NCI-H146 treated with DMSO at 0.1 percent for 48 hours (cell line): ENCODE data around the gene SCRN1.
A peak's percentile ranks its signal among the peaks of the same experiment; 100 is the strongest.
"Not testable (repeated sequence)": the region's sequence is repeated elsewhere in the genome, so short reads cannot be mapped to it uniquely, and the experiment has no call there.

Experiments used
- DNase-seq: peaks from one replicate; lab custom pipeline; 2025; ENCODE audit not compliant: unreplicated experiment; lab: John Stamatoyannopoulos, UW

The SCRN1 gene

DNA sequence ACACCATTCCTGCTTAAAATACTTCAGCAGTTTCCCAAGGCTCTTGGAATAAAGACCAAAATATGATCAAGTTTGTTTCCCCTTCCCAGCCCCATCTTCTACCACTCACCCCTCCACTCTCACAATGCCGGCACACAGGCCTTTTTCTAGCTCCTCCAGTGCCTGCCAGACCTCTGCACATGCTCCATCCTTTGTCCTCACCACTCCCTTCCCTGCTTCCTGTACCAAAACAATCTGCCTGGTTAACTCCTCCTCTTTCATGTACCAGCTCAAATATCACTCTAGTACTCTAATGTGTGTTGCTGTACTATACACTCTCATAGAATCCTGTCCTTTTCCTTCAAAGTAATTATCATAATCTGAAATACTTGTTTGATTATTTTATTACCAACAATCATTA is 19.4 kb downstream of the SCRN1 start:
- DNase-seq: no peak

- no peak for DNase-seq
These were observed 19.9 kb downstream of the SCRN1 start for GRCh38 chr7:29969738-29970137.

DNA sequence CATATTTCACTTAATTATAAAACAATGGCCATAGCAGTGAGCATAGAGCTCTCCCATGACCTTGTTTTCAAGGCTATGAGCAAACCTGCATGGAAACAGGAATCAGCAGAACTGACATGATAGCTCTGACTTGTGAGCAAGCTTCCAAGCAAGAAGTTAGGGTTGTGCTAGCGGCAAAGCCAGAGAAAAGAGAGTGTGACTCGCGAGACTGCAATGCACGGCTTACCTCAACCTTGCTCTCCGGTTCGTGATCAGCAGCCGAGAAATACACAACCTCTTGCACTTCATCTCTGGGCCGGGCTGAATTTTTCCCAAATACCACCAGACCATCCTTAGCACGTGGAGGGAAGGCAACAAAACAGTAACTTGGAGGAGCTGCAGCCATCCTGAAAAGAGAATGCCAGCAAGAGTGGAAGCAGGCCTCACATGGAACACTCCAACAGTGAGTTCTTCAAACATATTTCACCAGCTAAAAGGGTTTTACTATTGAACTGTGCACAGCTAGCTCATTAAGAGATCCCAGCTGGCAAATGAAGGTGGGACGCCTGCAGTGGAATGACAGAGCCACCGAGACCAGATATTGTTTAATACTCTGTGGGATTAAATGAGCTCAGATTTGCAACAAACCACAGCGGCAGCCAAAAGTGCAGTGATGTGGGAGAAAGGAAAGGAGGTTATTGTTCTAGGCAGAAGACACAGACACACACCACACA is 20.8 kb downstream of the SCRN1 start:
- no peak for DNase-seq

DNA sequence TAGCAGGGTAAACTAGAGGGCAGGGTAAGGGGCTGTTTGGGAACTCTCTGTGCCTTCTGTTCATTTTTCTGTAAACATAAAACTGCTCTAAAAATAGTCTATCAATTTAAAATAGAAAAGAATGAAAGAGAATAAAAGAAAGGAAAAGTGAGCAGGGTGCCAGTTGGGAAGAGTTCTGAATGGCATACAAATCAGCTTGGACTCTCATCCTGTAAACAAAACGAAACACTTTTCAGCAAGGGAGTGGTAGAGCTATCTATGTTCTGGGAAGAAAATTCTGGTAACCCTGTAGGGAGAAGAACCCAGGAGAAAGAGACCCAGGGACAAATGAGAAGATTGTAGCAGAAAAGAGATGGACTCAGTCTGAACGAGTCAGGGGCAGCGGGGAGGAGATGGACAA is 24.6 kb downstream of the SCRN1 start:
- no peak for DNase-seq

GRCh38 chr7:29962035-29962434 is 27.6 kb downstream of the SCRN1 start:
- no peak for DNase-seq

DNA sequence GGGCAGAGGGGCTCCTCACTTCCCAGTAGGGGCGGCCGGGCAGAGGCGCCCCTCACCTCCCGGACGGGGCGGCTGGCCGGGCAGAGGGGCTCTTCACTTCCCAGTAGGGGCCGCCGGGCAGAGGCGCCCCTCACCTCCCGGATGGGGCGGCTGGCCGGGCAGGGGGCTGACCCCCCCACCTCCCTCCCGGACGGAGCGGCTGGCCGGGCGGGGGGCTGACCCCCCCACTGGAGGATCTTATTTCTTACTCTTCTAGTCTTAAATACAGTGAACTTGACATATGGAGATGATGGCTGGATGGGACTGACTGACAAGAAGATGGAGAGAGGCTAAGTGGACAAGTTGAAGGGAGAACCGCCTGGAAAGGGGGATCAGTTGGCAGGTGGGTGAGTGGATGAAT is 28.0 kb downstream of the SCRN1 start:
- not testable (repeated sequence) for DNase-seq

DNA sequence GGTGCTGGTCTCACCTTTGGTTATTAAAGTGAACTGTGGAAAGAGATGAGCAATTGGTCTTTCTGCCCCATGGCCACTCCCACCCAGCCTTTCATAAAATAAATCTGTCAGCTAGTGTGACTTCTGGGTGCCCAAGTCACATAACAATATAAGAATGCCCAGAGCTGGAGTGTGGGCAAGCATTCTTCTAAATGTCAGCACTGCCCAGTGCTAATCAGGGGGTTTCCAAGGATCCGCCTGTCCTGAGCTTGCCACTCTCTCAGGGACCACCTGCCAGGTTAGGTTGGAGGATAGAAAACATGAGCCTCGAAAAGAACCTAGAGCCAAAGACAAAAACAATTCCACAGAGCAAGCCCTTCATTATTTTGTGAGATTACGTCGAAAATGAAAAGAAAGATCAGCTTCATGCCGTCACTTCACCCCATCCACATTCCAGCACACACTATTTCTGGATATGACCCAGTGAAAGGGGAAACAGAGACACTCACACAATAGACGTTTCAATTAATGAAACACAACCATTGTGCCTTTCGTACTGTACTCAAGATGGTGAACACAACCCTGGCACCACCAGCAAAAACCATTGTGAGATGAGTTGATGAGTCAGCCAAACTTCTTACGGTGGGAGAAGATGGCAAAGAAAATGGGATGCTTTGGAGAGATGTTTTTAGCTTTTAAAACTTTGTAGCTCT is 30.8 kb downstream of the SCRN1 start:
- DNase-seq: no peak

DNA sequence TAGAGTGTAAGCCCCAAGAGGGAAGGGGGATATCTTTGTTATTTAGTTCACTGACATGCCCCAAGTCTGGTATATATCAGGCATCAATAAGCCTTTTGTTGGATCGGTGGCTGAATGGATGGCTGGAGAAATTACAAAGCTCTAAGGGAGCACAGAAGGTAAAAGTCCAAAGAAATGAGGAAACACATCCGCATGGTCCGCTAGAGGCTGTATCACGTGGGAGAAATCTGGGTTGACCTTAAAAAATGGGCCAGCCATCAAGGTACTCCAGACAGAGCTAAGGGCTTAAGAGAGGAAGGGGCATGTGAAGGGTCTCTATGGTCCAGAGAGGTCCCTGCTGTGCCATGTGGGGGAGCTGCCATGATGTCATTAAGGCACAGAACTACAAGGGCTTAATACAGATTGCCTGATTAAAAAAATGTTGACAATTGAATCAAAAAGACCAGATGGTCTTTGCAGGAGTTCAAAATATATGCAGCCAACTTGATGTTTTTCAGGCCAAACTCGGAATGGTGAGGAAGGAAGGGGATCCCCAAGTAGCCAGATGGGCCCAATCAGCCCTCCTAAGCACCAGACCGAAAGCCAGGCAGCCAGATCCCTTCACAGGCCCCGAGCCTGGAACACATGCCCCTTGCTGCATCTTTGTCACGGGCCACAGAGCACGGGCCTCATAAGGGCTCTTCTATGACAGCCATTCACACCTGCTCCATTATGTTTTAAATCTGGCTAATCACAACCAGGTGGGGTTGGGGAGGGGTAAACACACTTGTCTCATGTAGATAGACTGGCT is 31.9 kb downstream of the SCRN1 start:
- peak; percentile 49 for DNase-seq

DNA sequence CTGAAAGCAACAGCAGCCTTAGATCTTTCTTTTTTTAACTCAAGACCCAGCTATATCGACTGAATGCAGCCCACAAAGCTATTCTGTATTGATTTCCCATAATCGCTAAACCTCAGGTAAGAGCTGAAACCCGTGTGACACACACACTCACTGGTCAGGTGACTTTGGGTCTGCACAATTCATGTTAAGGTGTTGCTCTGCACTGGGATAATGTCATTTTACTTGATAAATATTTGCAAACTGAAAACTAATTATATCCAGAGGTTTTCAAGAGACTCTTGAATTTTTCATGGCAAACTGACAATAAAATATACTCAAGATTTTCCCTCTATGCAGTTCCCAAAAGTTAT is 33.1 kb downstream of the SCRN1 start:
- DNase-seq: no peak

DNA sequence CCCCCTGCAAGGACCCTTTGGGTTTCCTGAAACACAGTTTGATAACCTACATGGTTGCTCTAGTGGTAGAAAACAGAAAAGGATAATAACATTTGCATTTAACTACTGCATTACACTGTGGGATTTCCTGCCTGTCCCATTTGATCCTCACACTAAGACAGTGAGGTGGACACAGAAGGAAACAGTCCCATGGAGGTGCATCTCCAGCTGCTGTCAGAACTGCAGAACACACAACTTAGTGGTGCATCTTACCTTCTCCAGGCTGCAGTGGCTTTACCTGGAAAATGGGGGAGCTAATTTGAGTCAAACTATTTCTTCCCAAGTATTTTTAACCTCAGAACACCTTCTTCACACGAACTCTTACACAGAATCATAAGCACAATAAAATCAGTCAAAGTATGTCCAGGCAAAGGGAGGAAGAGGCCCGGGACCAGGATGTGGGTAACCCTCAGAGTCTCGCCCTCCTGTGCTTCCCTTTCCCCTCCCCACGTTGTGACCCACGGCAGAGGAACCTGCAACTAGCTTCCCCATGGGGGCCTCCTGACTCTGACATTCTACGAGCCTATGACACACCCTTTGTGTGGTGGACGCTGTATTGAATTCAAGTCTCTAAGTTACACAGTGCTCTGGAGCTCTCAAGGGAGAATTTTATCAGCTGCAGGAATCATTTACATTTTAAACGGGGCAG is 33.7 kb downstream of the SCRN1 start:
- no peak for DNase-seq

DNA sequence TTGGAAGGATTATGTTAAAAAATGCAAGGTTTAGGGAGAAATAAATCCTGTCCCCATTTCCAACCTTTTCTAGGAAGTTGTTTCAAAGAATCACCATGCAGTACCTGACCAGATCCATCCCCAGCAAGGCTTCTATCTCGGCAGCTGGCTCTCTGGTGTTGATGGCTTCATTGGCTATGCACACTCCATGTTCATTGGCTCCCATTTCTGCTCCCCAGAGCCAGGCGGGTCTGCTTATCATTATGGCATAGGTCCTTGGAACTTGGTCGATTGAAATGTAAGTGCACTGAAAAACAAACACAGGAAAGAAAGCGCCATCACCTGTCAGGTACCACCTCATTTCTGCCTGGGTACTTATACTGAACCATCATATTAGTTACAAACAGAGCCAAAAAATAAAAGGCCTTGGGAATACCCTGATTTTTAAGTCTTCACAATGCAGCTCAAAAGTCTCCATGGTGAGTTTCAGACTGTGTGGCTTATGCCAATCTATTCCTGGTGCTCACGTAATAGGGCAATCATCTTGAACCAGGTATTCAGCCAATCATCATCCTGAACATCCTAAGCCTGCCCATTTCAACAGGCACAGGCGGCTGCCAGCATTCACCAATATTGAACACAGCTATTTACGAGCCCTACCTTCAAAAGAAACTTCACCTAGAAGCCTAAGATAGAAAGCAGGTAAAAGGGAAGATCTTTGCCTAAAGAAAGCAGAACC is 34.4 kb downstream of the SCRN1 start:
- DNase-seq: no peak

GRCh38 chr7:29953726-29954347 is 35.8 kb downstream of the SCRN1 start:
- no peak for DNase-seq

- no peak for DNase-seq
These were observed 38.4 kb downstream of the SCRN1 start for GRCh38 chr7:29951206-29951605.

- DNase-seq: no peak
These were observed 39.1 kb downstream of the SCRN1 start for GRCh38 chr7:29950480-29950879.

DNA sequence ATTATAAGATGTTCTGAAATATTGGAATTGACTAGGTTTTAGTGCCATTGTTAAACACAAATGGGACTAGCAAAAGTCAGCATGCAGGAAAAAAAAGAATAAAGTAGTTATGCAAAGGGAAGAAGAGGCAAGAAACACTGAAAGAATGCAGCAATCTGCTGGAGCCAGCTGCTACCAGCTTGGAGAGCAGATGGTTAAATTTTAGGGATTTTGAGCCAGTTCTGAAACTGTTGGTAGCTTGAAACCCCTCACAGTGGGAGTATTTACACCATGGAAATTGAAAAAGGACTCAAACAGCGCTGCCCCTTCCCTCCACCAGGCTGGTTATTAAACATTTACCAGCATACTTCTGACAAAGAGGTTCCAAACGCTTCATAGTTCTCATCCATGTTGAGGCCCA is 41.0 kb downstream of the SCRN1 start:
- DNase-seq: no peak

DNA sequence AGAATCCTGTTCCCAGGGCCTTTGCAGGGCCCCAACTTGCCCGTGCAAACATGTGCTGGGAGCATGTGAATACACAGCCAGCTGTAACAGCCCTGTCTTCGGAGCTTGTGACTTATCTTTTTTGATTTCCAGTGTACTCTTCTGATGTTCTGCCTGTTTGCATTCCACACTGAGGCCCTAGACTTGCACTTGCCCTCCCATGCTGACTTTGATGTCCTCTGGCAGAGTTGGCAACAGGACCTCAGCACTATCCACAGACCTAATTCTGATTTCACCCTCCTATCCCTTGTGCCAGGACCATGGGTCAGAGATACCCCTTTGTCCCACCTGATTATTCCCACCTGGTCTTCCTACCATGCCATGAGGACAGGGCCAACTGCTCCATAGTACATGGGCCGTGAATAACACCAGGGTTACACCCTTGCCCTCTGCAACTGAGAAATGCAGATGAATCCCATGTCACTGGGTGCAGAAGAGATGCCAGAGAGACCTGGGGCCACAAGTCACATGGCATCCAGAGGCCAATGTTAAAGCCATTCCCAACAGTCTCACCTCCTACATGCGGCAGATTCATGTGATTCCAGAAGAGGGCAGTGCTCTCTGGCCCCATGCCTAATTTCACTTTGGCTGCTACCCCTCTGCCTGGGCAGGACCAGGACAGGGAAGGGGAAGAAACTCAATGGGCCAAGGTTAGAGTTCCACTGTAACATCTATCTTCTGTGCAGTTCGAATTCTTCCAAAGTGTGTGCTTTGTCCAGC is 43.0 kb downstream of the SCRN1 start:
- no peak for DNase-seq

DNA sequence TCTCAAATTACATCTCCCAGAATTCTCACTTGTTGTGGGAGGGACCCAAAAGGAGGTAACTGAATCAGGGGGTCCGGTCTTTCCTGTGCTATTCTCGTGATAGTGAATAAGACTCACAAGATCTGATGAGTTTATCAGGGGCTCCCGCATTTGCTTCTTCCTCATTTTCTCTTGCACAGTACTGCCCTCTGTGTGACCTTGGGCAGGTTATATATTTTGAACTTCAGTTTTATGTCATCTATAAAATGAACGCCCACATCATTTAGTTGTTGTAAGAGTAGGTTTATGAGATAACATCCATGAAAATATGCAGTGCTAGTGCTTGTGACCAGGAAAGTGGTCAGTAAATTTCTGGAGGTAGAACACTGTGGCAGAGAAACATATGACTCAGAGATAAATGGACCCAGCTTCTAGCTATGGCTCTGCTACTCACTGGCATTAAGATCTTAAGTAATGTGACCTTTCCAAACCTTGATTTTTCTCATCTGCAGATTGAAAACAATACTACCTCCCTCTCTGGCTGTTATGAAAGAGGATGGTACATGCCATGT is 44.3 kb downstream of the SCRN1 start:
- DNase-seq: no peak

GRCh38 chr7:29940199-29940598 is 49.4 kb downstream of the SCRN1 start:
- DNase-seq: no peak

GRCh38 chr7:29937132-29937531 is 52.5 kb downstream of the SCRN1 start:
- no peak for DNase-seq
